HCT116 (cell line): ENCODE data around the gene PRKAG2. TPM values are rescaled to one million over a fixed set of nuclear protein-coding genes. Genes with fewer than 3 reads are reported as not detected.

Experiments
- ATAC-seq: fragments of 200-7000 bp; cut with Tn5 transposase; 2 replicates; pipeline ENCODE4 v1.9.1; 2020; ENCODE audit warnings: mild to moderate bottlenecking, moderate library complexity
- BruUV-seq: library from RNA; stranded (reverse); fragments of 400-500 nt; replicated peaks from 2 replicates; lab custom pipeline; 2021; lab: Mats Ljungman, UMichigan
- CTCF ChIA-PET: fragments of 300-600 bp; sonication (Branson Sonifier 250); formaldehyde crosslinking; loops from one replicate; lab custom pipeline; 2021; ENCODE audit warnings: antibody characterized with exemption; lab: Charles Lee
- POLR2A ChIA-PET: fragments of 300-600, 350-600 bp; sonication (Branson Sonifier 250); formaldehyde crosslinking; loops from one replicate; lab custom pipeline; 2021; ENCODE audit warnings: antibody characterized with exemption; lab: Charles Lee
- RAD21 ChIA-PET, 2 experiments: fragments of 300-600 bp; sonication (Branson Sonifier 250); formaldehyde crosslinking; loops; one replicate each; lab custom pipeline; 2023; ENCODE audit warnings: low total read pairs in 2 of 2; ENCODE audit not compliant: uncharacterized antibody in 2 of 2, unreplicated experiment in 2 of 2, low non-redundant PET in 1 of 2; lab: Charles Lee
- DNase-seq: peaks from one replicate; pipeline ENCODE4 v3.0.0-alpha.2; 2010; ENCODE audit warnings: low read depth, low spot score
- H2AFZ ChIP-seq: fragments of 200-600 bp; shearing (Covaris generic), sonication (generic); 2 replicates; pipeline ENCODE4 v1.6.1; 2017; ENCODE audit warnings: low read depth, mixed run types, mixed read lengths, antibody characterized with exemption, low read length; ENCODE audit not compliant: poor library complexity, severe bottlenecking
- H3K27ac ChIP-seq: 2 replicates; pipeline ENCODE4 v1.5.1; 2012; ENCODE audit warnings: low read depth, low read length
- H3K27me3 ChIP-seq: fragments of 200-600 bp; sonication (generic); 2 replicates; pipeline ENCODE4 v1.6.1; 2016; ENCODE audit warnings: mixed run types, low read length, mixed read lengths; ENCODE audit not compliant: insufficient read depth
- H3K36me3 ChIP-seq, 2 experiments: fragments of 200-500 bp in 1 of 2; fragments of 200-600 bp in 1 of 2; sonication (Bioruptor generic) in 1 of 2; sonication (generic) in 1 of 2; 2 replicates each; pipeline versions ENCODE4 v1.5.1 to v1.6.1; 2014 to 2016; ENCODE audit warnings: low read length in 2 of 2, inconsistent platforms in 1 of 2, mixed read lengths in 1 of 2, mixed run types in 1 of 2; ENCODE audit not compliant: insufficient read depth in 2 of 2, control insufficient read depth in 1 of 2
- H3K4me1 ChIP-seq, 2 experiments: fragments of 200-600 bp in 1 of 2; sonication (generic) in 1 of 2; 2 replicates each; pipeline versions ENCODE4 v1.5.1 to v1.6.1; 2012 to 2017; ENCODE audit warnings: low read length in 2 of 2, inconsistent platforms in 1 of 2, mild to moderate bottlenecking in 1 of 2, mixed read lengths in 1 of 2, mixed run types in 1 of 2, moderate library complexity in 1 of 2; ENCODE audit not compliant: insufficient read depth in 2 of 2, control insufficient read depth in 1 of 2
- H3K4me2 ChIP-seq: fragments of 200-600 bp; sonication (generic); 2 replicates; pipeline ENCODE4 v1.6.1; 2017; ENCODE audit warnings: mixed run types, low read length, mixed read lengths
- H3K4me3 ChIP-seq, 2 experiments: fragments of 200-600 bp in 1 of 2; sonication (generic) in 1 of 2; replicated peaks in 1 of 2; 2 replicates each; pipeline ENCODE4 v1.5.1; 2011 to 2016; ENCODE audit warnings: low read length in 2 of 2, control low read depth in 1 of 2, low read depth in 1 of 2, mild to moderate bottlenecking in 1 of 2, mixed read lengths in 1 of 2, mixed run types in 1 of 2
- H3K79me2 ChIP-seq: fragments of 200-600 bp; sonication (generic); 2 replicates; pipeline ENCODE4 v1.6.1; 2017; ENCODE audit warnings: mild to moderate bottlenecking, mixed run types, low read length, moderate library complexity, mixed read lengths; ENCODE audit not compliant: insufficient read depth
- H3K9ac ChIP-seq: fragments of 200-600 bp; sonication (generic); 2 replicates; pipeline ENCODE4 v1.6.1; 2016; ENCODE audit warnings: low read length, mixed read lengths
- H3K9me2 ChIP-seq: fragments of 200-600 bp; sonication (generic), shearing (Covaris generic); 2 replicates; pipeline ENCODE4 v1.6.1; 2017; ENCODE audit warnings: mixed run types, mild to moderate bottlenecking, moderate library complexity; ENCODE audit not compliant: insufficient read depth
- H3K9me3 ChIP-seq, 2 experiments: fragments of 200-500 bp in 1 of 2; fragments of 200-600 bp in 1 of 2; sonication (Bioruptor generic) in 1 of 2; sonication (generic) in 1 of 2; 2 replicates each; pipeline ENCODE4 v1.6.1; 2014 to 2017; ENCODE audit warnings: low read length in 2 of 2, mixed read lengths in 2 of 2, inconsistent platforms in 1 of 2, low read depth in 1 of 2, mild to moderate bottlenecking in 1 of 2, mixed run types in 1 of 2, moderate library complexity in 1 of 2; ENCODE audit not compliant: control insufficient read depth in 1 of 2, insufficient read depth in 1 of 2
- H4K20me1 ChIP-seq: fragments of 200-600 bp; sonication (generic), shearing (Covaris generic); 2 replicates; pipeline ENCODE4 v1.6.1; 2017; ENCODE audit warnings: mixed run types, mild to moderate bottlenecking, moderate library complexity; ENCODE audit not compliant: insufficient read depth
- CBX3 ChIP-seq: IDR thresholded peaks from 2 replicates; pipeline ENCODE4 v1.6.1; 2012; ENCODE audit warnings: low read depth
- CTCF ChIP-seq, 3 experiments: fragments of 200-600 bp in 1 of 3; sonication (generic) in 1 of 3; IDR thresholded peaks in 2 of 3; conservative IDR thresholded peaks in 1 of 3; 2 replicates each; pipeline ENCODE4 v1.5.1; 2012 to 2017; ENCODE audit warnings: low read depth in 2 of 3, low read length in 2 of 3, antibody characterized with exemption in 1 of 3, borderline replicate concordance in 1 of 3, control low read depth in 1 of 3, mild to moderate bottlenecking in 1 of 3, mixed read lengths in 1 of 3, mixed run types in 1 of 3, moderate library complexity in 1 of 3; ENCODE audit not compliant: insufficient read depth in 1 of 3
- EGR1 ChIP-seq: IDR thresholded peaks from 2 replicates; pipeline ENCODE4 v1.6.1; 2012; ENCODE audit warnings: low read depth
- ELF1 ChIP-seq: IDR thresholded peaks from 2 replicates; pipeline ENCODE4 v1.6.1; 2012; ENCODE audit warnings: low read depth, borderline replicate concordance
- EZH2phosphoT487 ChIP-seq: fragments of 200-600 bp; IDR thresholded peaks from 2 replicates; pipeline ENCODE4 v1.6.1; 2018; ENCODE audit warnings: antibody characterized with exemption, borderline replicate concordance
- FOSL1 ChIP-seq: IDR thresholded peaks from 2 replicates; pipeline ENCODE4 v1.6.1; 2012; ENCODE audit warnings: low read depth
- JUND ChIP-seq: IDR thresholded peaks from 2 replicates; pipeline ENCODE4 v1.6.1; 2012
- POLR2A ChIP-seq: IDR thresholded peaks from 2 replicates; pipeline ENCODE4 v1.7.0; 2011; ENCODE audit warnings: borderline replicate concordance; ENCODE audit not compliant: insufficient read depth, insufficient read length; ENCODE audit errors: extremely low read depth
- SP1 ChIP-seq: IDR thresholded peaks from 2 replicates; pipeline ENCODE4 v1.6.1; 2012; ENCODE audit warnings: low read depth
- TCF7L2 ChIP-seq: IDR thresholded peaks from 2 replicates; pipeline ENCODE4 v1.7.0; 2011; ENCODE audit warnings: borderline replicate concordance, inconsistent platforms; ENCODE audit not compliant: insufficient read depth, insufficient read length; ENCODE audit errors: extremely low read depth
- YY1 ChIP-seq: IDR thresholded peaks from 2 replicates; pipeline ENCODE4 v1.6.1; 2011; ENCODE audit warnings: low read length, low read depth, moderate library complexity, mild to moderate bottlenecking; ENCODE audit not compliant: insufficient replicate concordance; ENCODE audit errors: extremely low read depth
- ZNF274 ChIP-seq: fragments of 200-500 bp; sonication (Bioruptor generic); IDR thresholded peaks from 2 replicates; pipeline ENCODE4 v1.6.1; 2014; ENCODE audit warnings: mild to moderate bottlenecking, low read depth, low read length, inconsistent platforms
- intact Hi-C: fragments of 100-400 bp; cut with micrococcal nuclease; formaldehyde crosslinking; loops from 2 replicates; pipeline ENCODE4 v1.10.0; 2022
- total RNA-seq: library from RNA; stranded (reverse); gene quantifications from one replicate; pipeline ENCODE4 v1.2.1, GENCODE V29; 2021; ENCODE audit not compliant: unreplicated experiment
- TF ChIP-seq, protein P1 (sequence below): IDR thresholded peaks from 2 replicates; pipeline ENCODE4 v1.6.1; 2012

The PRKAG2 gene
- total RNA-seq, 1 experiment from 2014 or later, result 23.6 TPM

DNA sequence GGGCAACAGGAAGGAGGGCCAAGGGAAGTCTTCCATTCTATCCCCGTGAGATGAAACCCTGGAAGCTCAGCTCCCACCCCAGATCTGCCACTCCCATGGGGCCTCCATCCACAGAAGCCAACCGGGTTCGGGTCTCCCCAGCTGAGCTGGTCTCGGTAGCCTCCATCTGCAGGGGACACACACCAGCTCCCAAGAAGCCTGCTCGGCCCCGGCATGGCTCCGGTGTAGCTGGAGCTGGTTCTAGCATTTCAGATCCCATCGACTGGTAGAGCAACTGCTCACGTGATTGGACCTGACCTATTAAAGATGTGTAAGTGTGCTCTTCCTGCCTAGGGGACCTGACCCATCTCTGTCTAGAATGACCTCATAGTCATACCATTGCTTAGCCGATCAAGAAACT is 138.0 kb downstream of the PRKAG2 start:
- BruUV-seq, result no TSS peak
- Histone ChIP-seq H3K9me2 (no peaks in the 10 kb centered on the region), H3K9me3 (no peaks in the 10 kb centered on the region; a peak in 1 of 4 replicates), H3K27me3 (no peaks in the 10 kb centered on the region), H3K4me3 (no peak overlapping the region), H3K9ac (no peak overlapping the region)
- TF ChIP-seq CBX3 (no peak), TCF7L2 (no peak), POLR2A (no peak), EGR1 (no peak), ELF1 (no peak), YY1 (no peak), FOSL1 (no peak), CTCF (IDR thresholded peaks at IDR 0.05 in 2 of 3, conservative IDR thresholded peaks at IDR 0.05 in 1 of 3; ENCODE audit: borderline replicate concordance in 1 of 3, insufficient read depth in 1 of 3, low read depth in 2 of 3, low read length in 2 of 3) (no peak), ZNF274 (no peak), EZH2phosphoT487 (no peak), SP1 (no peak), JUND (no peak)
- TF ChIP-seq, protein P1, sequence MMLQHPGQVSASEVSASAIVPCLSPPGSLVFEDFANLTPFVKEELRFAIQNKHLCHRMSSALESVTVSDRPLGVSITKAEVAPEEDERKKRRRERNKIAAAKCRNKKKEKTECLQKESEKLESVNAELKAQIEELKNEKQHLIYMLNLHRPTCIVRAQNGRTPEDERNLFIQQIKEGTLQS, result no peak
- TF ChIP-seq, all 23 proteins: peak for 0
- ATAC-seq, result no peak
- Histone ChIP-seq H3K79me2 (no peaks in the 10 kb centered on the region), H3K27ac (no peak overlapping the region), H3K4me2 (no peak overlapping the region), H3K36me3 (no peaks in the 10 kb centered on the region), H2AFZ (no peak overlapping the region), H3K4me1 (peaks cover 13 to 25% of the 10 kb centered on the region in 2 experiments), H4K20me1 (no peaks in the 10 kb centered on the region)
- intact Hi-C loops, result no loop called here
- DNase-seq, result no peak
- CTCF ChIA-PET, result interaction anchor here (1.4 kb wide), 1 partner anchor 15 kb away, joined by 4 read pairs; no protein-coding TSS in a partner anchor
- RAD21 ChIA-PET, result no interaction called here
- POLR2A ChIA-PET, result no interaction called here
